Astrocyte (in vitro differentiated cells and primary cell): ENCODE results near the gene PRXL2B.

ENCODE experiments used
- CTCF ChIP-seq: IDR thresholded peaks from 2 replicates; pipeline ENCODE4 v1.5.1; 2011; ENCODE audit warnings: low read depth, mild to moderate bottlenecking, inconsistent platforms, low read length, moderate library complexity; ENCODE audit not compliant: insufficient read depth
- EZH2 ChIP-seq: IDR thresholded peaks from 2 replicates; pipeline ENCODE4 v1.6.1; 2012; ENCODE audit warnings: mild to moderate bottlenecking, low read length, inconsistent platforms; ENCODE audit not compliant: insufficient read depth

GRCh38 chr1:2561446-2561845 is 25.1 kb upstream of the PRXL2B start:
- TF ChIP-seq CTCF (no peak), EZH2 (no peak)
